Activated CD8-positive, alpha-beta T cell treated with anti-CD3 and anti-CD28 coated beads for 36 hours (primary cell): Measurements from ENCODE around the gene RAD51B. TPM values are rescaled to one million over a fixed set of nuclear protein-coding genes. Genes with fewer than 3 reads are reported as not detected.

Experiments
- ATAC-seq: fragments of 200-7000 bp; cut with Tn5 transposase; one replicate; pipeline ENCODE4 v1.10.0; 2021; ENCODE audit warnings: mild to moderate bottlenecking, moderate library complexity
- CTCF ChIA-PET: fragments of 350-600 bp; sonication (Branson Sonifier 250); formaldehyde crosslinking; loops from one replicate; lab custom pipeline; 2021; ENCODE audit warnings: antibody characterized with exemption; lab: Charles Lee
- POLR2A ChIA-PET: fragments of 350-600 bp; sonication (Branson Sonifier 250); formaldehyde crosslinking; loops from one replicate; lab custom pipeline; 2021; ENCODE audit warnings: antibody characterized with exemption; lab: Charles Lee
- DNase-seq: peaks from one replicate; pipeline ENCODE4 v3.0.0-alpha.2; 2020
- H3K27ac Mint-ChIP-seq: one replicate; pipeline ENCODE4 v1.8.0; 2021; ENCODE audit warnings: mild to moderate bottlenecking, mixed read lengths
- H3K27me3 Mint-ChIP-seq: one replicate; pipeline ENCODE4 v1.8.0; 2021; ENCODE audit warnings: mixed read lengths
- H3K36me3 Mint-ChIP-seq: one replicate; pipeline ENCODE4 v1.8.0; 2021; ENCODE audit warnings: low read depth, mixed read lengths
- H3K4me1 Mint-ChIP-seq: one replicate; pipeline ENCODE4 v1.8.0; 2021; ENCODE audit warnings: low read depth, mixed read lengths
- H3K4me3 Mint-ChIP-seq: one replicate; pipeline ENCODE4 v1.8.0; 2021; ENCODE audit warnings: mild to moderate bottlenecking, moderate library complexity, mixed read lengths
- H3K9me3 Mint-ChIP-seq: one replicate; pipeline ENCODE4 v1.8.0; 2021; ENCODE audit warnings: mixed read lengths
- CTCF ChIP-seq: fragments of 200-600 bp; IDR thresholded peaks from one replicate; pipeline ENCODE4 v1.8.0; 2022; ENCODE audit warnings: antibody characterized with exemption, mild to moderate bottlenecking
- intact Hi-C: fragments of 100-400 bp; cut with micrococcal nuclease; formaldehyde crosslinking; loops from one replicate; pipeline ENCODE4 v1.10.0; 2022
- total RNA-seq, 2 experiments: library from RNA; stranded (reverse); gene quantifications; one replicate each; pipeline ENCODE4 v1.2.3, GENCODE V29; 2021

The RAD51B gene
- total RNA-seq, 2 experiments from 2014 or later, result 38.2 to 40.6 TPM

GRCh38 chr14:68463705-68464374, 644.3 kb downstream of the RAD51B start:
- POLR2A ChIA-PET, result interaction anchor here (0.6 kb wide), 1 partner anchor 53 kb away, joined by 3 read pairs; no protein-coding TSS in a partner anchor
- no peak for TF ChIP-seq CTCF
- Mint-ChIP-seq H3K9me3 (no peaks in the 10 kb centered on the region), H3K27me3 (no peaks in the 10 kb centered on the region), H3K4me3 (no peak overlapping the region), H3K27ac (no peak overlapping the region), H3K36me3 (no peaks in the 10 kb centered on the region), H3K4me1 (peaks cover 14% of the 10 kb centered on the region)
- ATAC-seq, result no peak
- intact Hi-C loops, result no loop called here
- no peak for DNase-seq
- CTCF ChIA-PET, result no interaction called here

DNA sequence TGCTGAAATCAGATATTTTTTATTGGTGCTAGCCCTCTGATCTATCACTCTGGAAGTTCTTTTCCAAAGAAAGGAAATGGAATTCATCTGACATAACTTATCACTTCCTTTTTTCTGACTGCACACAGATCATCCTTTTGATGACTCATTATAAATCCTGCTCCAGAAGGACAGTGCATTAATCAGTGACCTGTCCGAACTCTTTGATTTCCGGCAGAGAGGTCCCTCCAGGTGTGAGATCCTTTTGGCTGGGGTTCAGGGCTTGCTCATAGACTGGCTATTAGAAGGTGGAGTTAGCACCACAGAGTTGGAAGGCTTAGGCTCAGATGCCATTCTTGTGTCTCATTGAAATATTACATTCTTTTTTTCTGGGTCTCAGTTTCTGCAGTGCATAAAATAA, 645.1 kb downstream of the RAD51B start:
- intact Hi-C loops, result no loop called here
- H3K27ac Mint-ChIP-seq, result no peak overlapping the region
- no peak for DNase-seq
- no peaks in the 10 kb centered on the region for H3K9me3 Mint-ChIP-seq
- H3K27me3 Mint-ChIP-seq, result no peaks in the 10 kb centered on the region
- no peaks in the 10 kb centered on the region for H3K36me3 Mint-ChIP-seq
- ChIA-PET POLR2A (interaction anchor here (0.6 kb wide), 1 partner anchor 54 kb away, joined by 3 read pairs; no protein-coding TSS in a partner anchor), CTCF (no interaction called here)
- peaks cover 21% of the 10 kb centered on the region for H3K4me1 Mint-ChIP-seq
- no peak overlapping the region for H3K4me3 Mint-ChIP-seq
- no peak for TF ChIP-seq CTCF
- ATAC-seq, result no peak

DNA sequence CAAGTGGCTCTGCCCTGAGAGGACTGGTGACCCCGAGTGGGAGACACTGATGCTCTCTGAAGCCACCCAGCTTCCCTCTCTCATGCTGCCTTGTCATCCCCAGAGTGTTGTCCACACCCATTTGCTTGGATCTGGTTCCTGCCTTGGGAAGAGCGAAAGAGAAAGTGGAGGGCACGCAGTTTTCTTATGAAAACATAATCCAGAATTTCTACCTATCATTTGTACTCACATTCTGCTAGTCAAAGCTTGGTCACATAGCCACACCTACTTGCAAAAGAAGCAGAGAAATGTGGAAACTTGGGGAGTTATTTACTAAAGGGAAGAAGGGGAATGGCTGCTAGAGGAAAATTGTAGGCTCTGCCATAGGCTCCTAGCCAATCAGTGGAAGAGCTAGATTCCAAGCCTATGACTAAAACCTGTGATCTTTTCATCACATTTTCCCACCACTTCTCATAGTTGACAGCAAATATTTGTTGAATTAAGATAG, 647.0 kb downstream of the RAD51B start:
- CTCF ChIA-PET, result no interaction called here
- intact Hi-C loops, result no loop called here
- Mint-ChIP-seq H3K27me3 (no peaks in the 10 kb centered on the region), H3K36me3 (no peaks in the 10 kb centered on the region), H3K4me3 (no peak overlapping the region), H3K4me1 (peaks cover 32% of the 10 kb centered on the region), H3K27ac (no peak overlapping the region), H3K9me3 (no peaks in the 10 kb centered on the region)
- no peak for DNase-seq
- ATAC-seq, result no peak
- POLR2A ChIA-PET, result no interaction called here
- TF ChIP-seq CTCF, result no peak

- H3K27ac Mint-ChIP-seq, result no peak overlapping the region
- H3K27me3 Mint-ChIP-seq, result no peaks in the 10 kb centered on the region
- no peak overlapping the region for H3K4me3 Mint-ChIP-seq
- H3K4me1 Mint-ChIP-seq, result peaks cover 32% of the 10 kb centered on the region
- no peaks in the 10 kb centered on the region for H3K9me3 Mint-ChIP-seq
- POLR2A ChIA-PET, result no interaction called here
- ATAC-seq (no peak), DNase-seq (no peak)
- no peak for TF ChIP-seq CTCF
- intact Hi-C loops, result no loop called here
- H3K36me3 Mint-ChIP-seq, result no peaks in the 10 kb centered on the region
- CTCF ChIA-PET, result no interaction called here
These were observed 647.8 kb downstream of the RAD51B start for GRCh38 chr14:68467425-68467824.

GRCh38 chr14:68468437-68469207, 649.0 kb downstream of the RAD51B start:
- DNase-seq (peak; percentile 69), ATAC-seq (peak; percentile 99)
- H3K9me3 Mint-ChIP-seq, result no peaks in the 10 kb centered on the region
- peaks cover 32% of the 10 kb centered on the region for H3K4me1 Mint-ChIP-seq
- POLR2A ChIA-PET, result no interaction called here
- H3K27me3 Mint-ChIP-seq, result no peaks in the 10 kb centered on the region
- intact Hi-C loops, result no loop called here
- CTCF ChIA-PET, result interaction anchor here (1.5 kb wide), 1 partner anchor 10 kb away, joined by 4 read pairs; no protein-coding TSS in a partner anchor
- peak overlapping the region; percentile 44 for H3K27ac Mint-ChIP-seq
- no peaks in the 10 kb centered on the region for H3K36me3 Mint-ChIP-seq
- H3K4me3 Mint-ChIP-seq, result no peak overlapping the region
- TF ChIP-seq CTCF, result no peak
